ENCODE measurements around the gene PLXNB1. TPM values are rescaled to one million over a fixed set of nuclear protein-coding genes. Genes with fewer than 3 reads are reported as not detected.

The PLXNB1 gene
- total and polyA plus RNA-seq, 2 of the 13 experiments (the other 11 are each of a cell fraction or from before 2014, with no cell fraction given) = 86.0 to 143 TPM

GRCh38 chr3:48428572-48429316, 1.1 kb downstream of the PLXNB1 start (continued):
- TF ChIP-seq, protein P1, sequence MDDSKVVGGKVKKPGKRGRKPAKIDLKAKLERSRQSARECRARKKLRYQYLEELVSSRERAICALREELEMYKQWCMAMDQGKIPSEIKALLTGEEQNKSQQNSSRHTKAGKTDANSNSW (CRISPR knock-in tag; IDR thresholded peaks at IDR 0.05; ENCODE audit: borderline replicate concordance) = no peak
- TF ChIP-seq ZNF567 (CRISPR knock-in tag; IDR thresholded peaks at IDR 0.05; ENCODE audit: borderline replicate concordance) (no peak), MAFG (CRISPR knock-in tag; IDR thresholded peaks at IDR 0.05) (no peak), BCL6 (CRISPR knock-in tag; IDR thresholded peaks at IDR 0.05) (peak; percentile 67), MED13 (CRISPR knock-in tag; IDR thresholded peaks at IDR 0.05) (0 out of 2 replicates have a peak, but pooled peaks have one; percentile 31), GATAD2A (CRISPR knock-in tag; IDR thresholded peaks at IDR 0.05) (peak; percentile 81), GATA4 (IDR thresholded peaks at IDR 0.05; ENCODE audit: borderline replicate concordance, low read depth) (peak; percentile 22; the same call in 1 of the 2 replicates), ZNF672 (CRISPR knock-in tag; IDR thresholded peaks at IDR 0.05) (no peak), TEAD3 (CRISPR knock-in tag; optimal IDR thresholded peaks at IDR 0.05; ENCODE audit: borderline replicate concordance) (peak; percentile 7), SP140L (CRISPR knock-in tag; IDR thresholded peaks at IDR 0.05; ENCODE audit: borderline replicate concordance) (no peak), ZFY (CRISPR knock-in tag; IDR thresholded peaks at IDR 0.05) (peak; percentile 45; the same call in 1 of the 2 replicates), ZNF546 (CRISPR knock-in tag; conservative IDR thresholded peaks at IDR 0.05) (no peak), YEATS4 (CRISPR knock-in tag; IDR thresholded peaks at IDR 0.05; ENCODE audit: borderline replicate concordance) (no peak), ZSCAN30 (CRISPR knock-in tag; IDR thresholded peaks at IDR 0.05) (peak; percentile 56; the same call in 1 of the 2 replicates), ZNF430 (CRISPR knock-in tag; IDR thresholded peaks at IDR 0.05) (peak; percentile 69), CREB1 (IDR thresholded peaks at IDR 0.05) (no peak), CREB1 (CRISPR knock-in tag; IDR thresholded peaks at IDR 0.05) (no peak)
- TF ChIP-seq, protein P2, sequence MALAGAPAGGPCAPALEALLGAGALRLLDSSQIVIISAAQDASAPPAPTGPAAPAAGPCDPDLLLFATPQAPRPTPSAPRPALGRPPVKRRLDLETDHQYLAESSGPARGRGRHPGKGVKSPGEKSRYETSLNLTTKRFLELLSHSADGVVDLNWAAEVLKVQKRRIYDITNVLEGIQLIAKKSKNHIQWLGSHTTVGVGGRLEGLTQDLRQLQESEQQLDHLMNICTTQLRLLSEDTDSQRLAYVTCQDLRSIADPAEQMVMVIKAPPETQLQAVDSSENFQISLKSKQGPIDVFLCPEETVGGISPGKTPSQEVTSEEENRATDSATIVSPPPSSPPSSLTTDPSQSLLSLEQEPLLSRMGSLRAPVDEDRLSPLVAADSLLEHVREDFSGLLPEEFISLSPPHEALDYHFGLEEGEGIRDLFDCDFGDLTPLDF (CRISPR knock-in tag; IDR thresholded peaks at IDR 0.05) = 0 out of 2 replicates have a peak, but pooled peaks have one; percentile 32
- TF ChIP-seq, protein P3, sequence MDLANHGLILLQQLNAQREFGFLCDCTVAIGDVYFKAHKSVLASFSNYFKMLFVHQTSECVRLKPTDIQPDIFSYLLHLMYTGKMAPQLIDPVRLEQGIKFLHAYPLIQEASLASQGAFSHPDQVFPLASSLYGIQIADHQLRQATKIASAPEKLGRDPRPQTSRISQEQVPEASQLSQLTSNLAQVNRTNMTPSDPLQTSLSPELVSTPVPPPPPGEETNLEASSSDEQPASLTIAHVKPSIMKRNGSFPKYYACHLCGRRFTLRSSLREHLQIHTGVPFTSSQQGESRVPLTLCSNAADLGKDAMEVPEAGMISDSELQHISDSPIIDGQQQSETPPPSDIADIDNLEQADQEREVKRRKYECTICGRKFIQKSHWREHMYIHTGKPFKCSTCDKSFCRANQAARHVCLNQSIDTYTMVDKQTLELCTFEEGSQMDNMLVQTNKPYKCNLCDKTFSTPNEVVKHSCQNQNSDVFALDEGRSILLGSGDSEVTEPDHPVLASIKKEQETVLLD (CRISPR knock-in tag; IDR thresholded peaks at IDR 0.05; ENCODE audit: low read depth) = 0 out of 2 replicates have a peak, but pooled peaks have one; percentile 27
- TF ChIP-seq, protein P4, sequence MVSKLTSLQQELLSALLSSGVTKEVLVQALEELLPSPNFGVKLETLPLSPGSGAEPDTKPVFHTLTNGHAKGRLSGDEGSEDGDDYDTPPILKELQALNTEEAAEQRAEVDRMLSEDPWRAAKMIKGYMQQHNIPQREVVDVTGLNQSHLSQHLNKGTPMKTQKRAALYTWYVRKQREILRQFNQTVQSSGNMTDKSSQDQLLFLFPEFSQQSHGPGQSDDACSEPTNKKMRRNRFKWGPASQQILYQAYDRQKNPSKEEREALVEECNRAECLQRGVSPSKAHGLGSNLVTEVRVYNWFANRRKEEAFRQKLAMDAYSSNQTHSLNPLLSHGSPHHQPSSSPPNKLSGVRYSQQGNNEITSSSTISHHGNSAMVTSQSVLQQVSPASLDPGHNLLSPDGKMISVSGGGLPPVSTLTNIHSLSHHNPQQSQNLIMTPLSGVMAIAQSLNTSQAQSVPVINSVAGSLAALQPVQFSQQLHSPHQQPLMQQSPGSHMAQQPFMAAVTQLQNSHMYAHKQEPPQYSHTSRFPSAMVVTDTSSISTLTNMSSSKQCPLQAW (CRISPR knock-in tag; IDR thresholded peaks at IDR 0.05) = peak; percentile 89
- TF ChIP-seq, protein P5, sequence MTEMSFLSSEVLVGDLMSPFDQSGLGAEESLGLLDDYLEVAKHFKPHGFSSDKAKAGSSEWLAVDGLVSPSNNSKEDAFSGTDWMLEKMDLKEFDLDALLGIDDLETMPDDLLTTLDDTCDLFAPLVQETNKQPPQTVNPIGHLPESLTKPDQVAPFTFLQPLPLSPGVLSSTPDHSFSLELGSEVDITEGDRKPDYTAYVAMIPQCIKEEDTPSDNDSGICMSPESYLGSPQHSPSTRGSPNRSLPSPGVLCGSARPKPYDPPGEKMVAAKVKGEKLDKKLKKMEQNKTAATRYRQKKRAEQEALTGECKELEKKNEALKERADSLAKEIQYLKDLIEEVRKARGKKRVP (CRISPR knock-in tag; IDR thresholded peaks at IDR 0.05) = no peak; a peak in 1 of 4 replicates
- TF ChIP-seq, protein P6, sequence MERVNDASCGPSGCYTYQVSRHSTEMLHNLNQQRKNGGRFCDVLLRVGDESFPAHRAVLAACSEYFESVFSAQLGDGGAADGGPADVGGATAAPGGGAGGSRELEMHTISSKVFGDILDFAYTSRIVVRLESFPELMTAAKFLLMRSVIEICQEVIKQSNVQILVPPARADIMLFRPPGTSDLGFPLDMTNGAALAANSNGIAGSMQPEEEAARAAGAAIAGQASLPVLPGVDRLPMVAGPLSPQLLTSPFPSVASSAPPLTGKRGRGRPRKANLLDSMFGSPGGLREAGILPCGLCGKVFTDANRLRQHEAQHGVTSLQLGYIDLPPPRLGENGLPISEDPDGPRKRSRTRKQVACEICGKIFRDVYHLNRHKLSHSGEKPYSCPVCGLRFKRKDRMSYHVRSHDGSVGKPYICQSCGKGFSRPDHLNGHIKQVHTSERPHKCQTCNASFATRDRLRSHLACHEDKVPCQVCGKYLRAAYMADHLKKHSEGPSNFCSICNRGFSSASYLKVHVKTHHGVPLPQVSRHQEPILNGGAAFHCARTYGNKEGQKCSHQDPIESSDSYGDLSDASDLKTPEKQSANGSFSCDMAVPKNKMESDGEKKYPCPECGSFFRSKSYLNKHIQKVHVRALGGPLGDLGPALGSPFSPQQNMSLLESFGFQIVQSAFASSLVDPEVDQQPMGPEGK (CRISPR knock-in tag; IDR thresholded peaks at IDR 0.05) = peak; percentile 93

Measured in HepG2 (cell line).